Trophoblast cell (in vitro differentiated cells and primary cell): Measurements from ENCODE around the gene SYCP1.
"Not testable (repeated sequence)": the region's sequence is repeated elsewhere in the genome, so short reads cannot be mapped to it uniquely, and the experiment has no call there.

ENCODE experiments used
- DNase-seq, 2 donors: peaks; one replicate each; pipeline ENCODE4 v3.0.0-alpha.2; 2016
- H2AFZ ChIP-seq: 2 replicates; pipeline ENCODE4 v1.6.1; 2013; ENCODE audit warnings: low read length, moderate library complexity, mild to moderate bottlenecking; ENCODE audit not compliant: insufficient read depth, poor library complexity
- H2AK5ac ChIP-seq: 2 replicates; pipeline ENCODE4 v1.6.1; 2013; ENCODE audit warnings: mild to moderate bottlenecking, low read length
- H2BK120ac ChIP-seq: 2 replicates; pipeline ENCODE4 v1.6.1; 2013; ENCODE audit warnings: low read length, mild to moderate bottlenecking, moderate library complexity; ENCODE audit not compliant: insufficient read depth, poor library complexity
- H2BK12ac ChIP-seq: 2 replicates; pipeline ENCODE4 v1.6.1; 2013; ENCODE audit warnings: mild to moderate bottlenecking, low read length, moderate library complexity
- H2BK5ac ChIP-seq: 2 replicates; pipeline ENCODE4 v1.6.1; 2013; ENCODE audit warnings: low read length, low read depth, moderate library complexity, mild to moderate bottlenecking; ENCODE audit not compliant: poor library complexity
- H3K14ac ChIP-seq: 2 replicates; pipeline ENCODE4 v1.6.1; 2013; ENCODE audit warnings: mild to moderate bottlenecking, low read length
- H3K18ac ChIP-seq: 2 replicates; pipeline ENCODE4 v1.6.1; 2013; ENCODE audit warnings: mild to moderate bottlenecking, low read length
- H3K23ac ChIP-seq: 2 replicates; pipeline ENCODE4 v1.6.1; 2013; ENCODE audit warnings: low read length
- H3K27ac ChIP-seq: 2 replicates; pipeline ENCODE4 v1.5.1; 2013; ENCODE audit warnings: low read depth, mild to moderate bottlenecking, inconsistent platforms, low read length, moderate library complexity
- H3K27me3 ChIP-seq: 2 replicates; pipeline ENCODE4 v1.6.1; 2013; ENCODE audit warnings: inconsistent platforms, mild to moderate bottlenecking, low read length, moderate library complexity; ENCODE audit not compliant: insufficient read depth
- H3K36me3 ChIP-seq, 2 experiments: 1 replicate in 1 of 2; 2 replicates in 1 of 2; pipeline ENCODE4 v1.6.1; 2013; ENCODE audit warnings: low read length in 2 of 2, mild to moderate bottlenecking in 2 of 2, moderate library complexity in 1 of 2; ENCODE audit not compliant: insufficient read depth in 2 of 2, control insufficient read depth in 1 of 2
- H3K4ac ChIP-seq: 2 replicates; pipeline ENCODE4 v1.6.1; 2013; ENCODE audit warnings: low read depth, mild to moderate bottlenecking, low read length, moderate library complexity
- H3K4me1 ChIP-seq, 2 experiments: 1 replicate in 1 of 2; 2 replicates in 1 of 2; pipeline ENCODE4 v1.6.1; 2013; ENCODE audit warnings: low read length in 2 of 2, mild to moderate bottlenecking in 2 of 2, moderate library complexity in 1 of 2; ENCODE audit not compliant: insufficient read depth in 2 of 2, control insufficient read depth in 1 of 2
- H3K4me2 ChIP-seq: 2 replicates; pipeline ENCODE4 v1.6.1; 2013; ENCODE audit warnings: inconsistent platforms, mild to moderate bottlenecking, low read length, moderate library complexity
- H3K4me3 ChIP-seq: 2 replicates; pipeline ENCODE4 v1.5.1; 2013; ENCODE audit warnings: mild to moderate bottlenecking, low read depth, low read length, inconsistent platforms
- H3K79me1 ChIP-seq: one replicate; pipeline ENCODE4 v1.6.1; 2013; ENCODE audit warnings: low read length
- H3K79me2 ChIP-seq: 2 replicates; pipeline ENCODE4 v1.6.1; 2013; ENCODE audit warnings: low read length, mild to moderate bottlenecking; ENCODE audit not compliant: control insufficient read depth, insufficient read depth, poor library complexity
- H3K9ac ChIP-seq: 2 replicates; pipeline ENCODE4 v1.6.1; 2013; ENCODE audit warnings: mild to moderate bottlenecking, low read length
- H3K9me3 ChIP-seq: 2 replicates; pipeline ENCODE4 v1.6.1; 2013; ENCODE audit warnings: low read depth, mild to moderate bottlenecking, control low read depth, inconsistent platforms, low read length; ENCODE audit not compliant: insufficient read depth
- H4K12ac ChIP-seq: 2 replicates; pipeline ENCODE4 v1.6.1; 2013; ENCODE audit warnings: low read depth, mild to moderate bottlenecking, low read length, moderate library complexity
- H4K8ac ChIP-seq: 2 replicates; pipeline ENCODE4 v1.6.1; 2013; ENCODE audit warnings: low read depth, mild to moderate bottlenecking, low read length, moderate library complexity
- H4K91ac ChIP-seq: one replicate; pipeline ENCODE4 v1.6.1; 2013; ENCODE audit warnings: low read depth, mild to moderate bottlenecking, low read length, moderate library complexity
- WGBS: extraction: QIAGEN DNeasy Blood & Tissue Kit; methylation state at CpG from one replicate; pipeline ENCODE4 v1.1.7; 2013; ENCODE audit warnings: missing lambda C conversion rate; ENCODE audit not compliant: insufficient read length, insufficient coverage; ENCODE audit errors: extremely low coverage; 5-methylcytosine and 5-hydroxymethylcytosine counted together

Gene SYCP1

DNA sequence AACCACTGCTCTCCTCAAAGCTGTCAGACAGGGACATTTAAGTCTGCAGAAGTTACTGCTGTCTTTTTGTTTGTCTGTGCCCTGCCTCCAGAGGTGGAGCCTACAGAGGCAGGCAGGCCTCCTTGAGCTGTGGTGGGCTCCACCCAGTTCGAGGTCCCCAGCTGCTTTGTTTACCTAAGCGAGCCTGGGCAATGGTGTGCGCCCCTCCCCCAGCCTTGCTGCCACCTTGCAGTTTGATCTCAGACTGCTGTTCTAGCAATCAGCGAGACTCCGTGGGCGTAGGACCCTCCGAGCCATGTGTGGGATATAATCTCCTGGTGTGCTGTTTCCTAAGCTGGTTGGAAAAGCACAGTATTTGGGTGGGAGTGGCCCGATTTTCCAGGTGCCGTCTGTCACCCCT lies 164.9 kb downstream of the SYCP1 start:
- H3K23ac ChIP-seq, H3K14ac ChIP-seq, H3K4ac ChIP-seq, H4K91ac ChIP-seq, H4K12ac ChIP-seq, H3K27ac ChIP-seq, H3K9me3 ChIP-seq, H3K4me2 ChIP-seq, H4K8ac ChIP-seq, H3K79me2 ChIP-seq, H3K27me3 ChIP-seq, H3K79me1 ChIP-seq, H2AK5ac ChIP-seq, H2BK5ac ChIP-seq, H3K4me3 ChIP-seq, H3K18ac ChIP-seq, H2BK12ac ChIP-seq, H3K4me1 ChIP-seq, DNase-seq, H3K36me3 ChIP-seq, H2BK120ac ChIP-seq, H2AFZ ChIP-seq, H3K9ac ChIP-seq: not testable (repeated sequence)
- no CpG with 5 or more reads among the region's 9 CpGs for WGBS

- no CpG with 5 or more reads among the region's 1 CpG for WGBS
- Histone ChIP-seq H3K18ac (no peak overlapping the region), H3K36me3 (no peaks in the 10 kb centered on the region), H2BK120ac (no peak overlapping the region), H4K91ac (no peak overlapping the region), H4K8ac (no peak overlapping the region), H3K4ac (no peak overlapping the region), H3K4me3 (no peak overlapping the region), H3K4me2 (no peak overlapping the region), H3K9ac (no peak overlapping the region), H3K4me1 (no peaks in the 10 kb centered on the region), H3K27ac (no peak overlapping the region), H3K79me1 (no peaks in the 10 kb centered on the region), H2BK12ac (no peak overlapping the region), H2BK5ac (no peak overlapping the region), H3K23ac (no peak overlapping the region), H3K9me3 (no peaks in the 10 kb centered on the region), H2AK5ac (no peak overlapping the region), H3K79me2 (no peaks in the 10 kb centered on the region), H3K14ac (no peak overlapping the region), H3K27me3 (no peaks in the 10 kb centered on the region), H4K12ac (no peak overlapping the region), H2AFZ (no peak overlapping the region)
- no peak for DNase-seq
Measured at GRCh38 chr1:115021145-115021544, 166.5 kb downstream of the SYCP1 start.

DNA sequence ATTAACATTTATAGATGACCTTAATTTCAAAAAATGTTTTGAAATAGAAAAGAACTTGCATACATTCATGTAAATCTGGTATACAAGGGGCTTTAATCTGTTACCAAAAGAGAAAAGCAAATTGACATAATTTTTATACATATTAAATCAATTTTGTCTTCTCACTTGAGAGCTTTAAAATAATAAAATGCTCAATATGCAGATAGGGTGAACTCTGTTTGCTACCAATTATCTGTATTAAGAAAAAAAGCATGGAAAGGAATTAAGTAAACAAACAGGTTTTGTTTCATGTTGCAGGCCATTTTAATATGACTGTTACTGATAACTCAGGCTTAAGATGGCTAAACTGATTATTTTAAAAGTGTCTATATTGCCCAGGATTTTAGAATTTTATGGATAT lies 168.9 kb downstream of the SYCP1 start:
- H2BK120ac ChIP-seq, result no peak overlapping the region
- no peaks in the 10 kb centered on the region for H3K79me1 ChIP-seq
- H3K9me3 ChIP-seq, result no peaks in the 10 kb centered on the region
- no peaks in the 10 kb centered on the region for H3K79me2 ChIP-seq
- H2BK12ac ChIP-seq, result no peak overlapping the region
- no peak overlapping the region for H3K4me3 ChIP-seq
- no peaks in the 10 kb centered on the region for H3K4me1 ChIP-seq
- no peak overlapping the region for H4K91ac ChIP-seq
- no peak overlapping the region for H2BK5ac ChIP-seq
- H3K4me2 ChIP-seq, result no peak overlapping the region
- H3K27ac ChIP-seq, result no peak overlapping the region
- H3K9ac ChIP-seq, result no peak overlapping the region
- H2AK5ac ChIP-seq, result no peak overlapping the region
- H4K12ac ChIP-seq, result no peak overlapping the region
- H3K27me3 ChIP-seq, result no peaks in the 10 kb centered on the region
- H2AFZ ChIP-seq, result no peak overlapping the region
- H3K4ac ChIP-seq, result no peak overlapping the region
- no peak overlapping the region for H3K23ac ChIP-seq
- no peak for DNase-seq
- no peak overlapping the region for H4K8ac ChIP-seq
- H3K36me3 ChIP-seq, result no peaks in the 10 kb centered on the region
- H3K18ac ChIP-seq, result no peak overlapping the region
- no peak overlapping the region for H3K14ac ChIP-seq

DNA sequence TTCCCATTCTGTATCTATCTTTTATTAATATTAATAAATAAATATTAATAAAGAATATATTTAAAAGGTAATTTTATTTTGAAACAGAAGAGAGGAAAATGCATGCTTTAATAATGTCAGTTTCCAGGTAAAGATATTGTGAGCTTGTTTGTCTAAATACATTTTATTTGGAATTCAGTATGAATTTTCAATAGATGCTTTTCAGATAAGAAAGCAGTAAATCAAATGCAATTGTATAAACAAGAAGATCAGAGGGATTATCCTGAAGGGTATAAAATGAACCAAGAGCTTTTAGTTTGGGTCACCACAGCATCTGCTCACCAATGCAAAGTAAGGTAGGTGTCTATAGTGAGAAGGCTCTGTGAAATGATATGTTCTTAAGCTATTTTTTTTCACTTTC lies 174.9 kb downstream of the SYCP1 start, which contains the start of gene TSHB:
TSS of gene TSHB (plus strand) at position 301 of the 400 bp plus-strand sequence. CDS start 3,537 bp downstream, outside the sequence.
- Histone ChIP-seq H3K4me3 (no peak within 1 kb of the TSS), H2BK120ac (no peak within 1 kb of the TSS), H2AK5ac (no peak within 1 kb of the TSS), H3K36me3 (no peaks in the 10 kb centered on the region), H3K9me3 (no peaks in the 10 kb centered on the region), H3K27ac (no peak within 1 kb of the TSS), H3K4me2 (no peak within 1 kb of the TSS), H4K8ac (no peak within 1 kb of the TSS), H4K12ac (no peak within 1 kb of the TSS), H3K79me2 (no peaks in the 10 kb centered on the region), H3K27me3 (no peaks in the 10 kb centered on the region), H2BK12ac (no peak within 1 kb of the TSS), H2BK5ac (no peak within 1 kb of the TSS), H2AFZ (no peak within 1 kb of the TSS), H3K79me1 (no peaks in the 10 kb centered on the region), H3K9ac (no peak within 1 kb of the TSS), H3K14ac (no peak within 1 kb of the TSS), H3K4me1 (no peaks in the 10 kb centered on the region), H4K91ac (no peak within 1 kb of the TSS), H3K23ac (no peak within 1 kb of the TSS), H3K18ac (no peak within 1 kb of the TSS), H3K4ac (no peak within 1 kb of the TSS)
- DNase-seq, result no peak
